SW 1271 (cell line): ENCODE data around the gene KRT7.
A peak's percentile ranks its signal among the peaks of the same experiment; 100 is the strongest.

Experiments used
- DNase-seq, 2 experiments: peaks; one replicate each; lab custom pipeline; 2025; lab: John Stamatoyannopoulos, UW

Gene KRT7

DNA sequence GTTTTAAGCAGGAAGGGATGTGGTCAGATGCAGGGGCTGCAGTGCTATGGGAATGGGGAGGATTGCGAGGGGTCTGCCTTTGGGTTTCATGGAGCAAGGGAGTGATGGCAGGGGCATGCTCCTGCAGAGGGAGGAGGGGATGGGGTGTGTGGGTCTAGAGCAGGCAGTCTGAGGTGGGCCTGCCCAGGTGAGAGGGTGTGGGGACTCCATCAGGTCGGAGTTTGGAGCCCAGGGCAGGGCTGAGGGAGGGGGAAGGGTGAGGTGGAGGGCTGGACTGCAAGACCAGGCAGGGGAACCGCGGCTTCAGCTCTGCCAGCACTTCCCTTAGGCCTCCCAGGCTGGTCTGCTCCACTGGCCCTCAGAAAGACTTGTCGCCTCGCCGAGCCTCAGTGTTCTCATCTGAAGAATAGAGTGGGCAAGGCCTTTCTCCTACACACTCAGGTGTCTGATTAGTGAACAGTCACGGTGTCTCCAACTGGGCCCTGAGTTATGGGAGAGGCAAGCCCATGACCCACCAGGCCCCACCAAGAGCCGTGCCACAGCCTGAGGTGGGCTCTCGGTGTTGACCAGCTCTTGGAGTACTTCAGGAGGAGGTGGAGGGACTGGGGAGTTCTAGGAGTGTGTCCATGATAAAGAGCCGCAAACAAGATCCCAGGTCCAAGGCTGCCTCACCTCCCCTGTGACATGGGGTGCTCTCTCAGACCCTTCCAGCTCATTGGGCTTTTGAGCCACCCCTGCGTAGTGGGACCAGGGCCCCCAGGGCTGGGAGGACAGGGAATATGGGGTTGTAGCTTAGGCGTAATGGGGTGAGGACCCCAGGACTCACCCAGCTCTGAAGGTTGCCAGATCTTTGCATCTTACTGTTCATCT, 21.1 kb upstream of the KRT7 start:
- DNase-seq, result no peak

DNA sequence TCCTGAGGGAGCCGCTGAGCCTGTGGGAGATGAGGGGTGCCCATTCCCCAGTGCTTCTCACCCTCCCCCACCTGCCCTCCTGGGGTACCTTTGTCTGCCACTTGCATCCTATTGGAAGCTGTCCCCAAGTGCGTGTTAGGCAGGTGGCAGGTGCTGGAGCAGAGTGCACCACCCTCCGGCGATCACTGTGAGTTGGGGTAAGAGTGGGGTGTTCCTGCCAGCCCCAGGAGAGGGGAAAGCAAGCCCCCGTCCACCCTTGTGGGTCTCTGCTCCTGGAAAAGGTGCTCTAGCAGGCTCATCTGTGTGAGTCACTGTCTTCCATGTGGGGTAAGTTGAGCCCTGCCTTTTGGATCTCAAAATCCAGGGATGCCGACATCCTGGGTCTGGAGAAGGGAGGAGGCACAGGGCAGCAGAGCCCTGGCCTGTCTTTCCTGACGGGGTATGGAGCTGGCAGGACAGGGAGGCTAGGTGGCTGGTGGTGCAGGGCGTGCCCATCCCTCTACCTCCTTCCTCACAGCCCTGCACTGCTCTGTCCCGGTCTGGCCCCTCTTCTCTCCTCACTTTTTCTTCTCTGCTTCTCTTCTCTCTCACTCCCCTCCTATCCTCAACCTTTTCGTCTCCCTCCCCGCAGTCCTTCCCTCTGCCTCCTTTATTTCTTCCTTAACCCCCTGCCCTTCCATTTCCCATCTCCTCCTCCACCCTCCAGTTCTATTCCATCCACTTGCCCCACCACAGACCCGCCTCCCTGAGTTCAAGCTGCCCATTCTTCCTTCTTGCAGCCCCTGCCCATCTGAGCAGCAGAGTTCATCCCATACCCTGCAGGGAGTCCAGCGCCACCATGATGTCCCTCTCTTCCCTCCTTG, 20.1 kb upstream of the KRT7 start:
- DNase-seq, result no peak

DNA sequence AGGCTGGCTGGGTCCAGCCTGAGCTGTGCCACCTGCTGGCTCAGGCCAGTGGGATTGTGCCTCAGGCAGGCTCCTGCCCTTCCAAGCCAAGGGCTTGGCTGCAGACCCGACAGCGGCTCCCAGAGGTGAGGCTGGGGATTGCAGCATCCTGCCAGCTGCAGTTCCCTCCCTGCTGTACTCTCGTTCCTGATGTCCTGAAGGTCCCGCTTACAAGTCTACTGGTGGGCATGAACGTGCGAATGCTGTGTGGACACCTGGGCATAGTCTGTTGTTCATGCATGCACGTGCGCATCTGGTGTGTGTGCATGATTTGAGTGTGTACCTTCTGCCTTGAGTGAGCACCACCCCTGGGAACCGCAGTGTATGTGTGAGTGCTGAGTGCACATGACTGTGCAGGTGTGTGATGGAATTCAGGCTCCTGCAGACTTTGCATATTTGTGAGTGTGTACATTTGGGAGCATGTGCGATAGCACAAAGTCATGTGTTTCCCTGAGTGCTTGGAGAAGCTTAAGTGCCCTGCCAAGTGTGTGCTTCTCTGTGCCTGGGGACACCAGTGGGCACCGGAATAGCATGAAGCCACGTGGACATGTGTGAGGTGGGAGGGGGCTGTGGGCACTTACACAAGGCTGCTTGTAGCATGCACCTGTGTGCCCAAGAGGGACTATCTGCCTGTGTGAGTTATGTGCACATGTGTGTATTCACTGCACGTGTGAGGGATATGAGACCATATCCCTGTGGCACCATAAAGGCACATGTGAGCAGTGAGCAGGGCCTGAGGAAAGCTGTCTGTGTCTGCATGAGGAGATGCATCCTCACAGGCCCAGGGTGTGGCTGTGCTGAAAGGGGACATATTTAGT, 19.3 kb upstream of the KRT7 start:
- DNase-seq, result peak; percentile 44 to 80

DNA sequence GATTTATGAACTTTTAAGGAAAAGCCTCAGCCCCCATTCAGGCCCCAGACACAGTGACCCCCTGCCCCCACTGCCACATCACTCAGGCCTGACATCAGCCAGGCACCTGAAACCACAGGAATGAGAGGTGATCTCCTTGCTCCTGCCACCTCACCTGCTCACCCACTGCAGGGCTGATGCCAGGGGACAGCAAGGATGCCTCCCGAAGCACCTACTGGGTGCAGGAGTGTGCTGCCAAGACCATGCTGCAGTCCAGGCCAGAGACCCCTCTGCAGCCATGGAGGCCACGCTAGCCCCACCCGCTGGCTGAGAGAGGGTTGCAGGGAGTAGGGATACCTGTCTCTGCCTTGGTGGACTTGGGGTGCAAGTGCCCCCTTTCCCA, 18.6 kb upstream of the KRT7 start:
- no peak for DNase-seq

DNA sequence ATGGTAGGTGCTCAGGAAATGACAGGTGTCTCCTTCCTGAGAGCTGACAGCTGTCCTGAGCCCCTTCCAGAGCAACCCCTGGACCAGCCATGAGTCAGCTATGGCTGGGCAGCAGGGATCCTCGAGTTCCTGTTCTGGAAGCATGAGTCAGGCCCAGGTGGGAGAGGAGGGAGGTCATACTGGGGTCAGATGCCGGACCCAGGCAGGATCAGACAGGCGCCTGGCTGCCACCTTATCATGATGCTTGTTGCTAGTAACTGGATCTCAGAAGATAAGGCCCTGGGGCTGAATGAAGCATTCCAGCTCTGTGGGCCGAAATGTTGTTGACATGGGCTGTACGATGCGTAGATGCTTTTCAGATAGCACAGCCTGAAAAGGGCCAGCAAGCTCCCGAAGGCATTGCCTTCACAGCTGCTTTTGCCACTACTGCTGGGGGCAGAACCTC, 17.4 kb upstream of the KRT7 start:
- peak; percentile 69 to 83 for DNase-seq

DNA sequence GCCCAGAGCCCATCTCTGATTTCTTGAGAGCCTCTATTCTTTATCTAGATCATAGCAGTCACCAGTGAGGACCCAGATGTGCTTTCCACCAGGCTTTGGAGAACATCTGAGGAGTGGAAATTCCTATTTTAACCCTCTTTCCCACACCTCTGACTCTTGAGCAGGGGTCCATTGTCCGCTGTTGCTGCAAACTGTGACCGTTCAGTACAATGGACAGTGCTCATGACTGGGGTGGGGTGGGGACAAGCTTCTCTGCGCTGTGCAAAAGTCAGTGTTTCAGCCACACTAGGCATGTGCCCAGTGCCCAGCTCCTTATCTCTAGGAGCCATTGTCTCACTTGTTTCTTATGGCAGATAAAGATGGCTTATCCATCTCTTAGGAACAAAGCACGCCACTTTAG, 16.9 kb upstream of the KRT7 start:
- no peak for DNase-seq

DNA sequence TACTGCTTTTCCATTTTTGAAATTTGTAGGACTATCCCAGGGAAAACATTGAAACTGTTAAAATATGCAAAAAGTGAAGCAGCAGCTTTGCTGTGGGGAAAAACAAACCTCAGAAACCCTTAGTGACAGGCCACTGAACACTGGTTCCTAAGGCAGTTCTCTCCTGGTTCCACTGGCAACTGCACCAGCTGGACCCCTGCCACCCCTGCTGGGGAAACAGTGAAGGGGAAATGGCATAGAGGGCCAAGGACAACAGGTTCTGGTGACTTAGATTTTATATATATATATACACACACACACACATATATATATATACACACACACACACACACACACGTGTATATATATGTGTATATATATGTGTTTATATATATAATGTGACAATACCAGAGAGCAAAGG, 16.2 kb upstream of the KRT7 start:
- no peak for DNase-seq

DNA sequence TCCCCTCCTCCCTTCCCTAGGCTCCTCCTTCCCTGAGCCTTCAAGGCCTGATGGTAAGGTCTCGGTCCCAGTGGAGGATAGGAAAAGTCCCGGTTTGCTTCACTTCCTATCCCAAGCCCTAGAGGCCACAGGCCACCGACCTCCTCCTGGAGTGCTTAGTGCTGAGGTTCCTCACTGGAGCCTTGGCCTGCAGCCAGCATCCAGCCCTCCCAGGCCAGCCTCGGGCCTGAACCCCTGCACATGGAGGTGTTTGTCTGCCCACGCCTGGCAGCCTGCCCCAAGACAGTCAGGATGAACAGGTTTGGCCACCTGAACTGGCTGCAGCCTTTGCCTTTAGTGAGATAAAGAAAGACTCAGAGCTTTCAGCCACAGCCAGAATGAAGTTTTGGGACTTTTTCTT, 15.8 kb upstream of the KRT7 start:
- peak in 1 of 2 experiments; percentile 42 for DNase-seq

DNA sequence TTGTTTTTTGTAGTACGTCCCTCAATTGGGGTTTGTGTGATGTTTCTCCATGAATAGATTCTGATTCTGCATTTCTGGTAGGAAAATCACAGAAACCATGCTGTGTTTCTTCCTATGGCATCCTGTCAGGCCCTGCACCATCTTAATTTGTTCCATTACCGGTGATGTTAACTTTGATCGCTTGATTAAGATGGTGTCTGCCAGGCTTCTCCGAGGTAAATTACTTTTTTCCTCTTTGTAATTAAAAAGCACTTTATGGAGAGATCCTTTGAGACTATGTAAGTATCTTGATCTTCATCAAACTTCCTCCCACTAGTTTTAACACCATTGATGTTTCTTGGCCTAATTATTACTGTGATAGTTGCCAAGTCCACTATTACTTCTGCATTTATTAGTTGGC, 15.0 kb upstream of the KRT7 start:
- no peak for DNase-seq

DNA sequence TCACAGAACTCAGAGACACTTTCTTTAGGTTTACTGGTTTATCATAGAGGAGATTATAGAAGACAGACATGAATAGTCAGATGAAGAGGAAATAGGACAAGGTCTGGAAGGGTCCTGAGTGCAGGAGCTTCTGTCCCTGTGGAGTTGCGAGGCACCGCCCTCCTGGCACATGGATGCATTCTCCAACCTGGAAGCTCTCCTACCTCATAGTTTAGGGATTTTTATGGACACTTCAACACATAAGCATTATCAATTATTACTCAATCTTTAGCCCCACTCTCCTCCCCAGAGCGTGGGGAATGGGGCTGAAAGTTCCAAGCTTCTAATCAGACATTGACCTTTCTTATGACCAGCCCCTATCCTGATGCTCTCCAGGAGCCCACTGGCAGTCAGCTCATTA, 12.6 kb upstream of the KRT7 start:
- DNase-seq, result no peak

DNA sequence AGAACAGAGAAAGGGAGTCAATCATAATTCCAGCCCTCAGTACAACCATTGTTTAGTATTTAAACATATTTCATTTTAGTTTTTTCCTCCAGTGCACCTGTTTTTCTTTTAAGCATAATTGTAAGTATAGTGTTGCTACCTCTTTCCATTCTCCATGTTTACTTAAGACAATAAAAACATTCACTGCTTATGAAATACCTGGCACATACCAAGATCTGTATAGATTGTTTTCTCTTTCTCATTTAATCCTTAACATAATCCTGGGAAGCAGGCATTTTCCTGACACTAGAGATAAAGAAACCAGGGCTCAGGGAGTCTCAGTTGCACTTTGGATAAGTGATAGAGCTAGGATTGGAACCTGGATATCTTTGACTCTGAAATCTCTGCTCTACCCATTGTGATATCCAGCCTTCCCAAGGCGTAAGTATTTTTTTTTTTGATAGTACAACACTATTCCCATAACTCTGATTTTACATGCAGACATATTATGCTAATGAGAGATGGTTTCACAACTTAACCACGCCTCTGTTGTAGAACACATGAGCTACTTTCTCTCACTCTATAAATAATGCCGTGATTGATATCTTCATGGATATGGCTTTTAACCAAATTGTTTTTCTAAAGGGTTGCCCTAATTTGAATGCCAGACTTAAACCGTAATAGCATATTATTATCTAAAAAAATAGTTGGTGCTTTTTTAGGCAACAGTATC, 11.8 kb upstream of the KRT7 start:
- no peak for DNase-seq

DNA sequence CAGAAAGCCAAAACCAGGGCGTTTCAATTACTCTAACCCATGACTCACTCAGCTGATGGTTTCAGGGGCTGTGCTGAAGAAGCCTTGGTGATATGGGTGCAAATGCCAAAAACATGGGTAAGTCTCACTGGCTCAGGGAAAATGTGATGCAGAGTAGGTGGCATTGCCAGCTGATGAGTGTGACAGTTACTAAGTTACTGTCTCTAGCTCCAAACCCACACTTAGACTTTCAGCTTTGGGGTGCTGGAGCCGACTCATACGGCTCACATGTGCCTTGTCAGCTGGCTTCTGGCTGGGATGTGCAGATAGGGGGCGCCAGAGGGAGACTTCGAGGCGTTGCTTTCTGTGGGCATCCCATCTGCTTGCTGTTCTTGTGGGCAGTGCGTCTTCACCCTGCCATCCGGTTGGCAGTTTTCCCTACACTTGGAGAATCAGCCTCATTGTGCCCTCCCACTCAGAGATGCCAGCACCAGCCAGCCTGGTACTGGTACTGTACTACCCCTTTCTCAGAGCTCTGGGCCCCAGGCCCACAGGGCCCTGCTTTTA, 11.1 kb upstream of the KRT7 start:
- DNase-seq, result peak in 1 of 2 experiments; percentile 33

DNA sequence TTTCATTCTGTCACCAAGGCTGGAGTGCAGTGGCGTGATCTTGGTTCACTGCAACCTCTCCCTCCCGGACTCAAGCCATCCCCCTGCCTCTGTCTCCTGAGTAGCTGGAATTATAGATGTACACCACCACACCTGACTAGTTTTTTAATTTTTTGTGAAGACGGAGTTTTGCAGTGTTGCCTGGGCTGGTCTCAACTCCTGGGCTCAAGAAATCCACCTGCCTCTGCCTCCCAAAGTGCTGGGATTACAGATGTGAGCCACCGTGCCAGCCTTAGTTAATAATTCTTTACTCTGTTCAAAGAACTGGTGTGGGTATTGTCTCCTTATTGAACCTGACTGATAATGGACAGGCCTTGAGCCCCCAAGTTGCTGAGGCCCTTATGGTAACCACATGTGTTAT, 10.4 kb upstream of the KRT7 start:
- DNase-seq, result no peak

DNA sequence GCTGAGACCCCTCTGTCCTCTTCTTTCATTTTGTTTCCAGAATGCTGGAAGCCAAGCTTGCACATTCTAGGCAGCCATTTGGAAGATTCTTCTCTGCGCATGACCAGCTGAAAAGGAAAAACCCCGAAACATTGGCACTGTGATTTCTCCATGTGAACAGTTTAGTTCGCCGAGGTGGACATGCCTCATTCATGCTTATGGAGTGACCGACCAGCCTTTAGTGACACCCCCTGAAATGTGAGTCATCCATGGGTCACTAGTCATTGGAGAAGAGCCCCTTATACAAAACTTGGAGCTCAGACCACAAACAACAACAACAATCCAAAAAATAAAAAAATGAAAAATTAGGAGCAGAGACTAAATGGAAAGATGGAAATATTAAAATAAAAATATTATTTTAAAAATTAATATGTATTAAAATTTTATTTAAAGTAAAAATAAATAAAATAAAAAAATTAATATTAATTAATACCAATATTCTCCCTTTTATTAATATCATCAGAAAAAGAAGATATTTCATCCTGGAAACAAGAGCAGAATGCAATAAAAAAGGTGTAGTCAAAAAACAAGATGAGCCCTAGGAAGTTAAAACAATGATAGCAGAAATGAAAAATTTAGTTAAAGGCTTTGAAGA, 9.5 kb upstream of the KRT7 start:
- no peak for DNase-seq

DNA sequence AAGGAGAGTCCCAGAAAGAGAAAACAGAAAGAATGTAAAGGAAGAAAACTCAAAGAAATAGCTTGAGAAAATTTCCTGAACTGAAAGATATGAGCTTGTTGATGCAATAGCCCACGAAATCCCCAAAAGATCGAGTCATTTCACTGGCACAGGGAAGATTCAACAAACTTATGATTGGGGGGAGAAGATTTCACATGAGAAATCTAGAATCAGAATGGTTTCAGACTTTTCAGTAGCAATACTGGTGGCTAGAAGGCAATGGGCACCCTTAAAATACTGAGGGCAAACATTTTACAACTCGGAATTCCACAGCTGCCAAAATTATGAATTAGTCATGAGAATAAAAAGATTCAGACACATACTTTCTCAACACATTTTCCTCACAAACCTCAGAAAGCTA, 8.9 kb upstream of the KRT7 start:
- DNase-seq, result no peak

DNA sequence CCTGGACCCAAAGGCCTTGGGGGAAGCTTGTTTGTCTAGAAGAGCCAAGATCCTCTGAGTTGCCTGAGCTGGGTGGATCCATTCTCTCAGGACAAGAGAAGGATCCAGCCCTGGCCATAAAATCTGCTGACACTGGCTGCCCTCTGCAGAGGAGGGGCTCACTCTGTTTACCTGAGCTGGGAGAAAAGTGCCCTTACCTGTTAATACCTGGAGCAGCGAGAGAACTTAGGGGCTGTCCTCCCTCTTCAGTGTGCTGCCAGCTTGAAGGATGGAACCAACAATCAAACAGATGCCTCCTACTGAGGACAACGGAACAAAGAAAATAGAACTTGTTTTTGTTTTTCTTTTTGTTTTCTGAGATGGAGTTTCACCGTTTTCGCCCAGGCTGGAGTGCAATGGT, 7.3 kb upstream of the KRT7 start:
- DNase-seq, result no peak

DNA sequence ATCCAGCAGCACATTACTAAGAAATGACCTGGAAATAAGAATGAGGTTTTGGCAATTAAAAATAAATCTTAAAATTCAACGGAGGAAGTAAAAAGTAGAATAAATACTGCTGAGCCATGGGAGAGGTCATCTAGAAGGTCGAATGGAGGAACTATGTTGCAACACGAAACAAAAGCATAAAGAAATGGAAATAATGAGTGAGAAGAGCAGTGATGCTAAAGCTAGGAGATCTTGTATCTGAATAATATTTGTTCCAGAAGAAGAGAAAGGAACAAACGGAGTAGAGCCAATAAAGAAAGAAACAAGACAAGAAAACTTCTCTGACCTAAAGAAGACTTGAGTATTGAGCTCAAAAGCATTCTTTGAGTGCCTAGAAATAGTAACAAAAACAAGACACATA, 6.6 kb upstream of the KRT7 start:
- no peak for DNase-seq

DNA sequence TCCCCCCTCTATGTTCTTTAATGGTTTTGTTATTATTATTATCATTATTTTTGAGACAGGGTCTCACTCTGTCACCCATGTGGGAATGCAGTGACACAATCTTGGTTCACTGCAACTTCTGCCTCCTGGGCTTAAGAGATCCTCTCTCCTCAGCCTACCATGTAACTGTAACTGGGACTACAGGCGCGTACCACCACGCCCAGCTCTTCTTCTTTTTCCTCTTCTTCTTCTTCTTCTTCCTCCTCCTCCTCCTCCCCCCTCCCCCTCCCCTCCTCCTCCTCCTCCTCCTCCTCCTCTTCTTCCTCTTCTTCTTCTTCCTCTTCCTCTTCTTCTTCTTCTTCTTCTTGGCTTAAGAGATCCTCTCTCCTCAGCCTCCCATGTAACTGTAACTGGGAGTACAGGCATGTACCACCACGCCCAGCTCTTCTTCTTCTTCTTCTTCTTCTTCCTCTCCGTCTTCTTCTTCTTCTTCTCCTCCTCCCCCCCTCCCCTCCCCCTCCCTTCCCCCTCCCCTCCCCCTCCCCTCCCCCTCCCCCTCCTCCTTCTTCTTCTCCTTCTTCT, 5.4 kb upstream of the KRT7 start:
- DNase-seq, result no peak

DNA sequence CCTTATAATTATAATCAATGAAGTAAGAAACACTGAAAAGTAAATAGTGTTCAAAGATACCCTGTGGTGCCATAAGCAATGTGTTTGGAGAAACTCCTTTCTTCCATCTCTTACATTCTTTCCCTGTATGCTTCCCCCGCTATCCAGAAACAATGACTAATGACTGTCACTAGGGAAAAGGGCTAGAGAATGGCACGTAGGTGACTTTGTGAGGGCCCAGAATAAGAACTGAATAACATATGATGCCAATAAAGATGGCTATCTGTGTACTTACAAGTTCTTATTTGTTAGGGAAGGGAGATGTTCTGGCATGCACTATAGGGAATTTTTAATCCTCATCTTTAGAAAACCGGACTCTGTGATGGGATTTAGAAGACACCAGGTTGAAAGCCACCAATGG, 4.7 kb upstream of the KRT7 start:
- DNase-seq, result no peak

DNA sequence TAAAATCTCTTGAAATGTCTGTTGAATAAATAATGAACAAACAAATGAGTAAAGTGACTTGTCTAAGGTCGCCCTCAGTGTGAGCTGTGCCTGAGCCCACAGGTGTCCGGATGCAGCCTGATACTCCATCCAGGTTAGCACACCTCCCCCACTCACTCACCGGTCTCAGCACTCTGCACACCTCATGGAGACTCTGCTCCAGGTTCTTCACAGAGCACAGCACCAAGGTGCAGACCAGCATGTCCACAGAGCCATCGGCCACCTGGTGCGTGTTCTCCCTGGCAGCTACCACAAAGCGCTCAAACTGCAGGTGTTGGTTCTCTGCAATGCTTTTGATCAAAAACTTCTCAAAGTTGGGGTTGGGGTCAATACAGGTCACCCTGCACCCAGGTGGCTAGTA, 4.1 kb upstream of the KRT7 start:
- DNase-seq, result no peak
